Measurements from ENCODE around the gene MAPKAP1.
"Not testable (repeated sequence)": the region's sequence is repeated elsewhere in the genome, so short reads cannot be mapped to it uniquely, and the experiment has no call there.

MAPKAP1 gene

GRCh38 chr9:125739436-125739835 is 32.4 kb upstream of the MAPKAP1 start:
- H3K4me3 ChIP-seq (ENCODE audit: low read depth, low read length) = no peak overlapping the region
- DNase-seq (ENCODE audit: low read depth) = no peak

GRCh38 chr9:125732562-125732961 is 25.6 kb upstream of the MAPKAP1 start:
- no peak overlapping the region for H3K4me3 ChIP-seq (ENCODE audit: low read depth, low read length)
- DNase-seq (ENCODE audit: low read depth) = no peak

- no peak overlapping the region for H3K4me3 ChIP-seq (ENCODE audit: low read depth, low read length)
- no peak for DNase-seq (ENCODE audit: low read depth)
These were observed 23.2 kb upstream of the MAPKAP1 start for GRCh38 chr9:125730168-125730567.

- no peak for DNase-seq (ENCODE audit: low read depth)
- H3K4me3 ChIP-seq (ENCODE audit: low read depth, low read length) = no peak overlapping the region
These were observed 19.6 kb upstream of the MAPKAP1 start for GRCh38 chr9:125726456-125727132.

- DNase-seq (ENCODE audit: low read depth) = no peak
- peak overlapping the region; percentile 93 for H3K4me3 ChIP-seq (ENCODE audit: low read depth, low read length)
These were observed 430 bp upstream of the MAPKAP1 start for GRCh38 chr9:125707472-125707804.

- no peak for DNase-seq (ENCODE audit: low read depth)
- peak overlapping the region; percentile 93 for H3K4me3 ChIP-seq (ENCODE audit: low read depth, low read length)
These were observed 1.1 kb downstream of the MAPKAP1 start for GRCh38 chr9:125705893-125706292.

- H3K4me3 ChIP-seq (ENCODE audit: low read depth, low read length) = no peak overlapping the region
- DNase-seq (ENCODE audit: low read depth) = no peak
These were observed 3.3 kb downstream of the MAPKAP1 start for GRCh38 chr9:125703662-125704061.

GRCh38 chr9:125701351-125701750 is 5.7 kb downstream of the MAPKAP1 start:
- no peak for DNase-seq (ENCODE audit: low read depth)

GRCh38 chr9:125700791-125701190 is 6.2 kb downstream of the MAPKAP1 start:
- H3K4me3 ChIP-seq (ENCODE audit: low read depth, low read length) = no peak overlapping the region
- no peak for DNase-seq (ENCODE audit: low read depth)

More at GRCh38 chr9:125701351-125701750, 5.7 kb downstream of the MAPKAP1 start:
- H3K4me3 ChIP-seq (ENCODE audit: low read depth, low read length) = no peak overlapping the region

GRCh38 chr9:125699870-125700269 is 7.1 kb downstream of the MAPKAP1 start:
- no peak for DNase-seq (ENCODE audit: low read depth)
- H3K4me3 ChIP-seq (ENCODE audit: low read depth, low read length) = no peak overlapping the region

- no peak overlapping the region for H3K4me3 ChIP-seq (ENCODE audit: low read depth, low read length)
- no peak for DNase-seq (ENCODE audit: low read depth)
These were observed 10.8 kb downstream of the MAPKAP1 start for GRCh38 chr9:125696106-125696647.

- DNase-seq (ENCODE audit: low read depth) = not testable (repeated sequence)
These were observed 11.5 kb downstream of the MAPKAP1 start for GRCh38 chr9:125695548-125695947.

GRCh38 chr9:125694478-125694877 is 12.5 kb downstream of the MAPKAP1 start:
- DNase-seq (ENCODE audit: low read depth) = peak; percentile 52
- H3K4me3 ChIP-seq (ENCODE audit: low read depth, low read length) = no peak overlapping the region

More at GRCh38 chr9:125695548-125695947, 11.5 kb downstream of the MAPKAP1 start:
- H3K4me3 ChIP-seq (ENCODE audit: low read depth, low read length) = not testable (repeated sequence)

- not testable (repeated sequence) for H3K4me3 ChIP-seq (ENCODE audit: low read depth, low read length); DNase-seq (ENCODE audit: low read depth)
These were observed 13.5 kb downstream of the MAPKAP1 start for GRCh38 chr9:125693492-125693891.

GRCh38 chr9:125691869-125692268 is 15.1 kb downstream of the MAPKAP1 start:
- H3K4me3 ChIP-seq (ENCODE audit: low read depth, low read length) = no peak overlapping the region
- no peak for DNase-seq (ENCODE audit: low read depth)

GRCh38 chr9:125690679-125691078 is 16.3 kb downstream of the MAPKAP1 start:
- H3K4me3 ChIP-seq (ENCODE audit: low read depth, low read length) = no peak overlapping the region
- no peak for DNase-seq (ENCODE audit: low read depth)

- no peak for DNase-seq (ENCODE audit: low read depth)
- no peak overlapping the region for H3K4me3 ChIP-seq (ENCODE audit: low read depth, low read length)
These were observed 19.7 kb downstream of the MAPKAP1 start for GRCh38 chr9:125687163-125687863.

GRCh38 chr9:125685167-125685566 is 21.8 kb downstream of the MAPKAP1 start:
- H3K4me3 ChIP-seq (ENCODE audit: low read depth, low read length) = no peak overlapping the region
- DNase-seq (ENCODE audit: low read depth) = no peak

- DNase-seq (ENCODE audit: low read depth) = no peak
- H3K4me3 ChIP-seq (ENCODE audit: low read depth, low read length) = no peak overlapping the region
These were observed 23.5 kb downstream of the MAPKAP1 start for GRCh38 chr9:125683486-125683885.

- no peak for DNase-seq (ENCODE audit: low read depth)
- H3K4me3 ChIP-seq (ENCODE audit: low read depth, low read length) = no peak overlapping the region
These were observed 24.7 kb downstream of the MAPKAP1 start for GRCh38 chr9:125682340-125682739.

- DNase-seq (ENCODE audit: low read depth) = no peak
- H3K4me3 ChIP-seq (ENCODE audit: low read depth, low read length) = no peak overlapping the region
These were observed 25.4 kb downstream of the MAPKAP1 start for GRCh38 chr9:125681657-125682056.
